Neutrophil (primary cell): Measurements from ENCODE around the gene LPCAT1.
A peak's percentile ranks its signal among the peaks of the same experiment; 100 is the strongest.

Experiments used
- H3K27ac ChIP-seq: fragments of 200-600 bp; sonication (generic); 2 replicates; pipeline ENCODE4 v1.5.1; 2016; ENCODE audit warnings: mild to moderate bottlenecking, moderate library complexity
- H3K27me3 ChIP-seq: fragments of 200-600 bp; sonication (generic); 2 replicates; pipeline ENCODE4 v1.6.0; 2016; ENCODE audit warnings: mild to moderate bottlenecking
- H3K36me3 ChIP-seq: fragments of 200-600 bp; sonication (generic); 2 replicates; pipeline ENCODE4 v1.5.1; 2017
- H3K4me1 ChIP-seq, 2 experiments: fragments of 200-600 bp in 1 of 2; sonication (generic) in 1 of 2; 1 replicate in 1 of 2; 2 replicates in 1 of 2; pipeline versions ENCODE4 v1.5.1 to v1.6.1; 2013 to 2016; ENCODE audit warnings: low read depth in 1 of 2, low read length in 1 of 2, mild to moderate bottlenecking in 1 of 2, moderate library complexity in 1 of 2; ENCODE audit not compliant: control insufficient read depth in 1 of 2, insufficient read depth in 1 of 2
- H3K4me3 ChIP-seq, 2 experiments: fragments of 200-600 bp in 1 of 2; sonication (generic) in 1 of 2; 1 replicate in 1 of 2; 2 replicates in 1 of 2; pipeline ENCODE4 v1.5.1; 2013 to 2016; ENCODE audit warnings: low read depth in 1 of 2, low read length in 1 of 2, mild to moderate bottlenecking in 1 of 2, moderate library complexity in 1 of 2
- H3K9me3 ChIP-seq: fragments of 200-600 bp; sonication (generic); 2 replicates; pipeline ENCODE4 v1.5.1; 2016
- TF ChIP-seq, protein P1 (sequence below): fragments of 200-600 bp; sonication (generic); IDR thresholded peaks from 2 replicates; pipeline ENCODE4 v1.5.1; 2016; ENCODE audit warnings: antibody characterized with exemption

The LPCAT1 gene

DNA sequence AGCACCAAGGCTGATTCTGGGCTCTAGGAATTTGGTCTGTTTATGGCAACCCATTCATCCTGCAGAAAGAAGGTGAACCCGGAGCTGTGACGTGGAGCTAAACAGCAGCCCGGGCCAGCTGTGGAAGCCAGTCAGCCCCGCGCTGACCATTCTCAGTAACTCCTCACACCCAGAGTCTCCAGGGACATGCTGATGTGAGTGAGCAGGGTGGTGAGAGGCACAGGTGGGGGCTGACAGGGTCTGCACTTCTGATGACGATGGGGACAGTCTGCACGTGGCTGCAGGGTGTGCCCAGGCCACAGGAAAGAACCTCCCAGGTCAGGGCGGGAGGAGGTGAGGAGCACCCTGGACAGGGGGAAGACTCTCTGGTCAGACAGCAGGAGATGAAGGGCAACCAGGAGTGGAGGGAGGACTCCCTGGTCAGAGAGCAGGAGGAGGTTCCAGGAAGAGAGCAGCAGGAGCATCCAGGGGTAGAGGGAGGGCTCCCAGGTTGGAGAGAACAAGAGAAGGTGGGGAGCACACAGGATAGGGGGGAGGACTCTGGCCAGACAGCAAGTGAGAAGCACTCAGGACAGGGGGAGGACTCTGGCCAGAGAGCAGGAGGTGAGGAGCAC is 52.4 kb downstream of the LPCAT1 start:
- TF ChIP-seq, protein P1, sequence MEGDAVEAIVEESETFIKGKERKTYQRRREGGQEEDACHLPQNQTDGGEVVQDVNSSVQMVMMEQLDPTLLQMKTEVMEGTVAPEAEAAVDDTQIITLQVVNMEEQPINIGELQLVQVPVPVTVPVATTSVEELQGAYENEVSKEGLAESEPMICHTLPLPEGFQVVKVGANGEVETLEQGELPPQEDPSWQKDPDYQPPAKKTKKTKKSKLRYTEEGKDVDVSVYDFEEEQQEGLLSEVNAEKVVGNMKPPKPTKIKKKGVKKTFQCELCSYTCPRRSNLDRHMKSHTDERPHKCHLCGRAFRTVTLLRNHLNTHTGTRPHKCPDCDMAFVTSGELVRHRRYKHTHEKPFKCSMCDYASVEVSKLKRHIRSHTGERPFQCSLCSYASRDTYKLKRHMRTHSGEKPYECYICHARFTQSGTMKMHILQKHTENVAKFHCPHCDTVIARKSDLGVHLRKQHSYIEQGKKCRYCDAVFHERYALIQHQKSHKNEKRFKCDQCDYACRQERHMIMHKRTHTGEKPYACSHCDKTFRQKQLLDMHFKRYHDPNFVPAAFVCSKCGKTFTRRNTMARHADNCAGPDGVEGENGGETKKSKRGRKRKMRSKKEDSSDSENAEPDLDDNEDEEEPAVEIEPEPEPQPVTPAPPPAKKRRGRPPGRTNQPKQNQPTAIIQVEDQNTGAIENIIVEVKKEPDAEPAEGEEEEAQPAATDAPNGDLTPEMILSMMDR = no peak
- Histone ChIP-seq H3K27ac (peak overlapping the region; percentile 38), H3K36me3 (peaks cover 100% of the 10 kb centered on the region), H3K27me3 (no peaks in the 10 kb centered on the region), H3K4me3 (no peak overlapping the region), H3K9me3 (no peaks in the 10 kb centered on the region), H3K4me1 (peaks cover 23 to 26% of the 10 kb centered on the region in 2 experiments)

DNA sequence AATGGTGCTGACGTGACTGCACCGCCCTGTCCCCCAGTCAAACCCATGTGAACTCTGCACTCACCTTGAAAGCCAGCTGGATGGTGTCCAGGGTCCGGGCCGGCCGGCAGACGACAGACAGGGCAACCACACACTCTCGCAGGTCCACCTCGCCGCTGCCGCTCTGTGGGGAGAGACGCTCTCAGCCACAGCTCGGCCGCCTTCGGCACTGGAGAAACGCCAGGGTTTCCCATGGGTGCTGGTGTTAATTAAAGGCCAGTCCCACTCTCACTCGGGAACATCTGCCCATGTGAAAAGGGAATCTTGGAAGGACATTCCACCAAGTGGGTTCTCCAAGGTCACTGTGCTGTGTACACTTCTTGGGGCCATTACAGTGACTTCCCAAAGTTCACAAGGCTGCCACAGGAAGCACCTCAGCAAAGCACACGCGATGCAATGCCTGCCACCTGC is 53.0 kb downstream of the LPCAT1 start:
- H3K4me3 ChIP-seq = no peak overlapping the region
- H3K9me3 ChIP-seq = no peaks in the 10 kb centered on the region
- peaks cover 17 to 21% of the 10 kb centered on the region in 2 experiments for H3K4me1 ChIP-seq
- TF ChIP-seq, protein P1 = no peak
- H3K27ac ChIP-seq = peak overlapping the region; percentile 38
- H3K36me3 ChIP-seq = peaks cover 100% of the 10 kb centered on the region
- H3K27me3 ChIP-seq = no peaks in the 10 kb centered on the region

DNA sequence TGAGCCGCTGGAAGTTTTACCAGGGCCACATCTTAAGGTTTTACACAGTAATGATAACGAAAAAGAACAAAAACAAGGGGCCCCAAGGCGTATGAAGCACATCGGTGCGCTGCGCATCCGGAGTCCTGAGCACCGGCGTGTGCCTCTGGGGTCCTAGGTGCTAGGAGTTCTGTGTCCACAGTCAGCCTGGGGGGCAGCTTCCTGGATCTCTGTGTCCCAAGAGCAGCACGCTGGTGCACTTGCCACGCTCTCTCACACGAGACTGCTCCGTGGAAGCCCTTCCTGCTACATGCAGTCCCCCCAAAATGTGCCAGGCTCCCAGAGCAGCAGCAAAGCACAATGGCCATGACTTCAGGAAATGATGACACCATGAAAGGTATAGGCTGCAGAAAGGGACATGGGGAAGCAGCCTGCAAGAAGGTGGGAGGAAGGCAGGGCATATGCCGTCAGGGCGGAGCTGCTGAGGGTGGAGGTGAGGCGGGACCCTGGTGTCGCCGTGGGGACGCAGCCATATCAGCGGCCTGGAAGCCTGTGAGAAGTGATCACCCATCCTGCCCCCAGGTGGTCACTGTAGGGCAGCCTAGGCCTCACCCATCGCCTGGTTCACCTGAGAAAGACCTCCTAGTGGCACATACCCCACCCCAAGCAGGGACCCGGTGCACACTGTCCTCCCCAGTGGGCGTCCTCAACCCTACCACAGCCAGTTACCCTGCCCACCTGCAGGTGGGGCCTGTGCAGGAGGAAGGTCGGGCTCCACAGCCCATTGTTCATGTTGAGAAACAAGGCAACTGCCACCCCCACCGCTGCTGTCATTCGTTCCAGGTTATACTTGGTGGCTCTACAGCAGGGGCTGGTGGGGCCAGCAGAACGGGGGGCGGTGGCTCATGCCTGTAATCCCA is 54.9 kb downstream of the LPCAT1 start:
- Histone ChIP-seq H3K9me3 (no peaks in the 10 kb centered on the region), H3K27me3 (no peaks in the 10 kb centered on the region), H3K4me1 (peaks cover 0 to 2% of the 10 kb centered on the region in 2 experiments), H3K27ac (no peak overlapping the region), H3K36me3 (peaks cover 100% of the 10 kb centered on the region), H3K4me3 (no peak overlapping the region)
- TF ChIP-seq, protein P1 = no peak

DNA sequence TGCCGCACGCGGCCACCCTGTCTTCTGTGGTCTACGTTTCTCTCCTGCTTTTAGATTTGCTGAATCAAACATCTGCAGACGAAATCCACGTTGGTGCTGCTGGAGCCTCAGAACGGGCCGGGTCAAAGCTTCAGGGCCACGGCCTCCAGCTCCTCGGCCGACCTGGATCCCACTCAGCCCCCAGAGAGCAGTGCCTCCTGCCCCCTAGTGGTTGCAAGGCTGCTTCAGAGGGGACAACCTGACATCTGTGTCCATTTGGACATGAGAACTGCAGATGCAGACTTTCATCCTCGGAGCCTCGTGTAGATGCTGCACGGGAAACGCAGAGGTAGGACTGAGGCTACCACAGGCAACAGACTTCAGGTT is 55.5 kb downstream of the LPCAT1 start:
- TF ChIP-seq, protein P1 = peak; percentile 30
- no peaks in the 10 kb centered on the region for H3K9me3 ChIP-seq
- peak overlapping the region; percentile 15 for H3K27ac ChIP-seq
- H3K4me3 ChIP-seq = no peak overlapping the region
- H3K4me1 ChIP-seq = no peaks in the 10 kb centered on the region
- no peaks in the 10 kb centered on the region for H3K27me3 ChIP-seq
- peaks cover 100% of the 10 kb centered on the region for H3K36me3 ChIP-seq

DNA sequence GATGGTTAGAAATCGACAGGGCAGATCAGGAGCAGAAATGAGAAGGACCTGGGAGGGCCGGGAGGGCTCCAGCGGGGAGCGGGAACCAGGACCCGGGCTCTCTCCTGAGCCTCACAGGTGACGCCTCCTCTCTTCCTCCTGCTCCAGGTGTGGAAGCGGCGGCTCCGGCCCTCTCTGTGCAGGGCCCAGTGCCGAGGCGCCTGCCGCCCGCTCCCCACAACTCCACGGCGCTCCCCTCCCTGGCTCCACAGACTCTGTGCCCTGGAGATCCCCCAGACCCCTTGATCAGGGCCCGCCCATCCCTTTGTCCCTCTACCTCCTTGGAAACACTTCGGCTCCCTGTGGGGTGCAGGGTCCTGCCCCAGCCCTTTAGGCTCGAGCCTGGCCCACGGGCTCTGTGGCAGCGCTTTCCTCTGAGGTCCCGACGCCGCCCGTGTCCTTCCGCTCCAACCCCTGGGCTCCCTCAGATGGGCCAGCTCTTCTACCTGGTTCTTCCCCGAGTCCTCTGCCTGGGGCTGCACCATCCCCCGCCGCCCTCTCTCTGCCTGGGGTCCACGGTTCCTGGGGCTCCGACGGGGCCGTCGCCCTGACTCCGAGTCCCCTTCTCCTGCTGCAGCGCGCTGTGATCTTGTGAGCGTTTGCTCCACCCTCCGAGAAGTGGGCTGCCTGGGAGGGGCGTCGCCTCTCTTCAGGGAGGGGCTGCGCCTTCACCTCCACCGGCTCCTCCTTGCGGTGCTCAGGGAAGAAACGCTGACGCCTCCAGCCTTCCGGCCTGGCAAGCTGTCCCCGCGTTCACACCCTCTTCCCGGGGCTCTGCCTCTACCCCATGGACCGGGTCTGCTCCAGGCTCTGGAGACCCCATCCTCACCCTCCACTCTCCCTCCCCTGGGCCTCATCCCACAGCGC is 56.2 kb downstream of the LPCAT1 start:
- H3K4me1 ChIP-seq = no peaks in the 10 kb centered on the region
- no peaks in the 10 kb centered on the region for H3K27me3 ChIP-seq
- TF ChIP-seq, protein P1 = no peak
- peaks cover 100% of the 10 kb centered on the region for H3K36me3 ChIP-seq
- H3K27ac ChIP-seq = peak overlapping the region; percentile 22
- H3K4me3 ChIP-seq = no peak overlapping the region
- H3K9me3 ChIP-seq = no peaks in the 10 kb centered on the region
